PC-3 (cell line): Measurements from ENCODE around the gene TMEM86B. TPM values are rescaled to one million over a fixed set of nuclear protein-coding genes. Genes with fewer than 3 reads are reported as not detected.

Source experiments
- ATAC-seq: fragments of 200-7000 bp; cut with Tn5 transposase; 2 replicates; pipeline ENCODE4 v1.9.1; 2020; ENCODE audit warnings: mild to moderate bottlenecking, moderate library complexity
- BruUV-seq: library from RNA; stranded (reverse); fragments of 400-500 nt; replicated peaks from 2 replicates; lab custom pipeline; 2021; lab: Mats Ljungman, UMichigan
- CTCF ChIA-PET: fragments of 300-600 bp; sonication (Branson Sonifier 250); formaldehyde crosslinking; loops from one replicate; lab custom pipeline; 2022; ENCODE audit warnings: antibody characterized with exemption; lab: Charles Lee
- POLR2A ChIA-PET: fragments of 300-600 bp; sonication (Branson Sonifier 250); formaldehyde crosslinking; loops from one replicate; lab custom pipeline; 2022; ENCODE audit warnings: antibody characterized with exemption; ENCODE audit not compliant: unreplicated experiment; lab: Charles Lee
- DNase-seq: peaks from one replicate; pipeline ENCODE4 v3.0.0-alpha.2; 2015
- H2AFZ ChIP-seq: fragments of 300-600 bp; sonication (generic); 2 replicates; pipeline ENCODE4 v1.6.0; 2016; ENCODE audit warnings: antibody characterized with exemption, low read length
- H3F3A ChIP-seq: fragments of 300-600 bp; sonication (generic); one replicate; pipeline ENCODE4 v1.6.0; 2017; ENCODE audit warnings: antibody characterized with exemption, low read length, control low read depth, mild to moderate bottlenecking; ENCODE audit not compliant: unreplicated experiment
- H3K27ac ChIP-seq: fragments of 300-600 bp; sonication (generic); 2 replicates; pipeline ENCODE4 v1.5.1; 2016; ENCODE audit warnings: mild to moderate bottlenecking, low read length
- H3K27me3 ChIP-seq: fragments of 300-600 bp; sonication (generic); 2 replicates; pipeline ENCODE4 v1.6.1; 2016; ENCODE audit warnings: low read length, mixed read lengths
- H3K36me3 ChIP-seq: fragments of 300-600 bp; sonication (generic); 2 replicates; pipeline ENCODE4 v1.6.1; 2016; ENCODE audit warnings: low read depth, mixed run types, low read length, mixed read lengths
- H3K4me1 ChIP-seq: fragments of 300-600 bp; sonication (generic); 2 replicates; pipeline ENCODE4 v1.5.1; 2016; ENCODE audit warnings: low read length; ENCODE audit not compliant: insufficient read depth
- H3K4me2 ChIP-seq: fragments of 300-600 bp; sonication (generic); 2 replicates; pipeline ENCODE4 v1.6.0; 2016; ENCODE audit warnings: low read length
- H3K4me3 ChIP-seq: fragments of 300-600 bp; sonication (generic); 2 replicates; pipeline ENCODE4 v1.5.1; 2016; ENCODE audit warnings: mild to moderate bottlenecking, low read length, mixed read lengths
- H3K79me2 ChIP-seq: fragments of 300-600 bp; sonication (generic); 2 replicates; pipeline ENCODE4 v1.6.1; 2017; ENCODE audit warnings: low read length, mixed read lengths
- H3K9ac ChIP-seq: fragments of 300-600 bp; sonication (generic); 2 replicates; pipeline ENCODE4 v1.6.0; 2016; ENCODE audit warnings: mild to moderate bottlenecking, low read length
- H3K9me2 ChIP-seq: fragments of 300-600 bp; sonication (generic); replicated peaks from 2 replicates; pipeline ENCODE4 v1.6.1; 2016; ENCODE audit warnings: mixed run types, low read length, mixed read lengths
- H3K9me3 ChIP-seq: fragments of 300-600 bp; sonication (generic); 2 replicates; pipeline ENCODE4 v1.6.1; 2016; ENCODE audit warnings: low read length, mixed read lengths
- H4K20me1 ChIP-seq: fragments of 300-600 bp; sonication (generic); 2 replicates; pipeline ENCODE4 v1.6.1; 2016; ENCODE audit warnings: low read length, mixed read lengths
- CTCF ChIP-seq: fragments of 300-600 bp; sonication (generic); conservative IDR thresholded peaks from 2 replicates; pipeline ENCODE4 v1.5.1; 2017; ENCODE audit warnings: antibody characterized with exemption, low read depth, mild to moderate bottlenecking, low read length
- EZH2 ChIP-seq: fragments of 300-600 bp; sonication (generic); IDR thresholded peaks from one replicate; pipeline ENCODE4 v1.6.1; 2017; ENCODE audit warnings: antibody characterized with exemption, mild to moderate bottlenecking, low read length; ENCODE audit not compliant: unreplicated experiment
- EZH2phosphoT487 ChIP-seq: fragments of 300-600 bp; sonication (generic); IDR thresholded peaks from 2 replicates; pipeline ENCODE4 v1.6.1; 2018; ENCODE audit warnings: mild to moderate bottlenecking, antibody characterized with exemption, low read length, borderline replicate concordance
- intact Hi-C: fragments of 100-400 bp; cut with micrococcal nuclease; formaldehyde crosslinking; loops from 2 replicates; pipeline ENCODE4 v1.9.0; 2023
- total RNA-seq: library from RNA; depleted of rRNA; stranded (reverse); fragments of >200 nt; gene quantifications from 2 replicates; pipeline ENCODE4 v1.2.3, GENCODE V29; 2014

The TMEM86B gene
- total RNA-seq, 1 experiment from 2014 or later = 11.8 TPM

- POLR2A ChIA-PET = no interaction called here
- Histone ChIP-seq H3K4me2 (no peak overlapping the region), H3F3A (no peaks in the 10 kb centered on the region), H3K9me3 (no peaks in the 10 kb centered on the region), H3K36me3 (peaks cover 73% of the 10 kb centered on the region), H2AFZ (no peak overlapping the region), H4K20me1 (no peaks in the 10 kb centered on the region), H3K9me2 (no peaks in the 10 kb centered on the region), H3K27ac (no peak overlapping the region), H3K27me3 (no peaks in the 10 kb centered on the region), H3K4me1 (no peaks in the 10 kb centered on the region), H3K4me3 (no peak overlapping the region), H3K9ac (no peak overlapping the region), H3K79me2 (no peaks in the 10 kb centered on the region)
- no peak for ATAC-seq
- no peak for DNase-seq
- intact Hi-C loops = no loop called here
- CTCF ChIA-PET = no interaction called here
- no TSS peak for BruUV-seq
- TF ChIP-seq EZH2 = no peak
- TF ChIP-seq CTCF = no peak
- TF ChIP-seq EZH2phosphoT487 = no peak
Observed at GRCh38 chr19:55239004-55239403, 10.4 kb upstream of the TMEM86B start.

- no peak overlapping the region for H3K4me3 ChIP-seq
- H3K9ac ChIP-seq = no peak overlapping the region
- H3K36me3 ChIP-seq = peaks cover 70% of the 10 kb centered on the region
- no peak overlapping the region for H3K27ac ChIP-seq
- no peaks in the 10 kb centered on the region for H3K27me3 ChIP-seq
- DNase-seq (no peak), ATAC-seq (no peak)
- intact Hi-C loops = no loop called here
- H3K79me2 ChIP-seq = no peaks in the 10 kb centered on the region
- no peaks in the 10 kb centered on the region for H3K9me3 ChIP-seq
- no peak for TF ChIP-seq EZH2
- no peak for TF ChIP-seq CTCF
- no peak for TF ChIP-seq EZH2phosphoT487
- H3K9me2 ChIP-seq = no peaks in the 10 kb centered on the region
- CTCF ChIA-PET = no interaction called here
- H3K4me1 ChIP-seq = no peaks in the 10 kb centered on the region
- no peak overlapping the region for H3K4me2 ChIP-seq
- H4K20me1 ChIP-seq = 0 out of 2 replicates have a peak, but pooled peaks cover 3% of the 10 kb centered on the region
- H2AFZ ChIP-seq = no peak overlapping the region
- no peaks in the 10 kb centered on the region for H3F3A ChIP-seq
- POLR2A ChIA-PET = no interaction called here
- BruUV-seq = no TSS peak
Observed at GRCh38 chr19:55238030-55238429, 9.5 kb upstream of the TMEM86B start.

- DNase-seq (no peak), ATAC-seq (no peak)
- Histone ChIP-seq H3K9ac (no peak overlapping the region), H4K20me1 (0 out of 2 replicates have a peak, but pooled peaks cover 8% of the 10 kb centered on the region), H2AFZ (no peak overlapping the region), H3K4me2 (no peak overlapping the region), H3K79me2 (no peaks in the 10 kb centered on the region), H3K4me1 (no peaks in the 10 kb centered on the region), H3K27ac (no peak overlapping the region), H3K27me3 (no peaks in the 10 kb centered on the region), H3F3A (no peaks in the 10 kb centered on the region), H3K9me2 (no peaks in the 10 kb centered on the region), H3K36me3 (peaks cover 50% of the 10 kb centered on the region), H3K4me3 (no peak overlapping the region), H3K9me3 (no peaks in the 10 kb centered on the region)
- no TSS peak for BruUV-seq
- POLR2A ChIA-PET = no interaction called here
- CTCF ChIA-PET = no interaction called here
- intact Hi-C loops = no loop called here
- TF ChIP-seq EZH2 = no peak
- TF ChIP-seq CTCF = no peak
- no peak for TF ChIP-seq EZH2phosphoT487
Observed at GRCh38 chr19:55232986-55233385, 4.4 kb upstream of the TMEM86B start.
